GM23338 (cell line): ENCODE results near the gene LAPTM4A. TPM values are rescaled to one million over a fixed set of nuclear protein-coding genes. Genes with fewer than 3 reads are reported as not detected.

ENCODE experiments used
- ATAC-seq: fragments of 200-7000 bp; cut with Tn5 transposase; 3 replicates; pipeline ENCODE4 v1.9.1; 2020
- DNase-seq: peaks from one replicate; pipeline ENCODE4 v3.0.0-alpha.2; 2015; ENCODE audit warnings: low spot score
- H2AFZ ChIP-seq: fragments of 200-600 bp; sonication (generic); 2 replicates; pipeline ENCODE4 v1.8.0; 2016; ENCODE audit warnings: antibody characterized with exemption, mild to moderate bottlenecking, moderate library complexity
- H3F3A ChIP-seq: fragments of 200-600 bp; sonication (generic); replicated peaks from 2 replicates; pipeline ENCODE4 v1.8.0; 2017; ENCODE audit warnings: antibody characterized with exemption, mixed run types, low read depth
- H3K27ac ChIP-seq: fragments of 200-600 bp; sonication (generic); 2 replicates; pipeline ENCODE4 v1.6.1; 2016; ENCODE audit warnings: low read depth
- H3K27me3 ChIP-seq: fragments of 200-600 bp; sonication (generic); 2 replicates; pipeline ENCODE4 v1.8.0; 2016; ENCODE audit warnings: mild to moderate bottlenecking, mixed run types, moderate library complexity; ENCODE audit not compliant: insufficient read depth
- H3K36me3 ChIP-seq: fragments of 200-600 bp; sonication (generic); 2 replicates; pipeline ENCODE4 v1.8.0; 2016; ENCODE audit warnings: mild to moderate bottlenecking; ENCODE audit not compliant: insufficient read depth
- H3K4me1 ChIP-seq: fragments of 200-600 bp; sonication (generic); 2 replicates; pipeline ENCODE4 v1.8.0; 2016; ENCODE audit warnings: mild to moderate bottlenecking, moderate library complexity; ENCODE audit not compliant: insufficient read depth
- H3K4me2 ChIP-seq: fragments of 200-600 bp; sonication (generic); 2 replicates; pipeline ENCODE4 v1.7.1; 2017; ENCODE audit warnings: mixed run types
- H3K4me3 ChIP-seq: fragments of 200-600 bp; sonication (generic); 2 replicates; pipeline ENCODE4 v1.6.1; 2016; ENCODE audit warnings: mixed run types
- H3K79me2 ChIP-seq: fragments of 200-600 bp; sonication (generic); replicated peaks from 2 replicates; pipeline ENCODE4 v1.8.0; 2017; ENCODE audit warnings: mild to moderate bottlenecking; ENCODE audit not compliant: insufficient read depth
- H3K9me2 ChIP-seq: fragments of 200-600 bp; sonication (generic); 2 replicates; pipeline ENCODE4 v1.8.0; 2017; ENCODE audit not compliant: insufficient read depth
- H4K20me1 ChIP-seq: fragments of 200-600 bp; sonication (generic); replicated peaks from 2 replicates; pipeline ENCODE4 v1.8.0; 2017; ENCODE audit warnings: mild to moderate bottlenecking; ENCODE audit not compliant: insufficient read depth
- H3K27ac Mint-ChIP-seq: 2 replicates; pipeline ENCODE4 v1.8.0; 2020; ENCODE audit warnings: inconsistent platforms, mild to moderate bottlenecking, moderate library complexity, mixed read lengths
- H3K27me3 Mint-ChIP-seq: 3 replicates; pipeline ENCODE4 v1.8.0; 2022; ENCODE audit warnings: low read depth, mild to moderate bottlenecking, moderate library complexity, mixed read lengths, inconsistent platforms; ENCODE audit not compliant: insufficient read depth, poor library complexity
- H3K36me3 Mint-ChIP-seq: 3 replicates; pipeline ENCODE4 v1.8.0; 2021; ENCODE audit warnings: low read depth, mild to moderate bottlenecking, inconsistent platforms, moderate library complexity, mixed read lengths
- H3K4me1 Mint-ChIP-seq: 3 replicates; pipeline ENCODE4 v1.8.0; 2020; ENCODE audit warnings: mild to moderate bottlenecking, inconsistent platforms, mixed read lengths
- H3K4me3 Mint-ChIP-seq: 3 replicates; pipeline ENCODE4 v1.8.0; 2021; ENCODE audit warnings: moderate library complexity, mild to moderate bottlenecking, inconsistent platforms, mixed read lengths
- H3K9me3 Mint-ChIP-seq: 3 replicates; pipeline ENCODE4 v1.8.0; 2020; ENCODE audit warnings: moderate library complexity, mild to moderate bottlenecking, inconsistent platforms, mixed read lengths
- ETS1 ChIP-seq: IDR thresholded peaks from 2 replicates; pipeline ENCODE4 v1.6.1; 2016; ENCODE audit warnings: antibody characterized with exemption
- JUNB ChIP-seq: IDR thresholded peaks from one replicate; pipeline ENCODE4 v1.6.1; 2016; ENCODE audit warnings: antibody characterized with exemption; ENCODE audit not compliant: unreplicated experiment
- REST ChIP-seq: IDR thresholded peaks from one replicate; pipeline ENCODE4 v1.6.1; 2018; ENCODE audit warnings: antibody characterized with exemption; ENCODE audit not compliant: unreplicated experiment
- ZNF462 ChIP-seq: fragments of 250-450 bp; sonication (Bioruptor Pico); IDR thresholded peaks from 2 replicates; pipeline ENCODE4 v1.5.0; 2020; ENCODE audit warnings: mild to moderate bottlenecking, moderate library complexity
- polyA plus RNA-seq: library from polyadenylated mRNA; unstranded; fragments of >200 nt; fragmentation: Nextera tagmentation; extraction: Ambion mirVana; gene quantifications from 2 replicates; pipeline ENCODE4 v1.2.1, GENCODE V29; 2016
- total RNA-seq: library from RNA; depleted of rRNA; stranded (reverse); fragments of >200 nt; shearing (Covaris generic); gene quantifications from 2 replicates; pipeline ENCODE4 v1.2.3, GENCODE V29; 2014

LAPTM4A gene
- total and polyA plus RNA-seq, 2 experiments from 2014 or later: 123 to 214 TPM

DNA sequence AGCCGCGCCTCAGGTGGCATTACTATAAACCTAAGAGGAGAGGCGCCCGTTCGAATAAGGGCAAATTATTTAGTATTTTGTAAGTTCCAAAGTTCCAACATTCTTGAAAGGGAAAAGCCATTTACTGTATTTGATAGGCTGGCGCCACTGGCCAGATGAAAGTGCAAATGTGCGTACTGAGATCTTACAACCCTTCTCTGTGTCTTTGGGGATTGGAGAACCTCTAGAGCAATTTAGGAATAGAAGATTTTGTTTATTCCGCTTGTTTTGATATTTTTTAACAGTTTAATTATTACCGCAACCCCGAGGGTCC is 61.1 kb downstream of the LAPTM4A start:
- DNase-seq (no peak), ATAC-seq (no peak)
- peak overlapping the region; percentile 72 for H3K27ac ChIP-seq
- no peak for TF ChIP-seq ZNF462 (CRISPR knock-in tag)
- TF ChIP-seq ETS1: no peak
- TF ChIP-seq REST: no peak
- no peak for TF ChIP-seq JUNB
- H3K9me2 ChIP-seq: no peaks in the 10 kb centered on the region
- H3K79me2 ChIP-seq: peaks cover 39% of the 10 kb centered on the region
- peak overlapping the region; percentile 88 for H3K4me3 ChIP-seq
- Mint-ChIP-seq H3K27me3 (peaks cover 5% of the 10 kb centered on the region), H3K9me3 (no peaks in the 10 kb centered on the region), H3K36me3 (peaks cover 16% of the 10 kb centered on the region), H3K4me3 (peak overlapping the region; percentile 94), H3K27ac (peak overlapping the region; percentile 96), H3K4me1 (peaks cover 22% of the 10 kb centered on the region)
- H3F3A ChIP-seq: peaks cover 7% of the 10 kb centered on the region
- no peaks in the 10 kb centered on the region for H4K20me1 ChIP-seq
- peak overlapping the region; percentile 83 for H3K4me2 ChIP-seq
- H2AFZ ChIP-seq: peak overlapping the region; percentile 44; the same call in 1 of the 2 replicates
- peaks cover 18% of the 10 kb centered on the region for H3K4me1 ChIP-seq
- 0 out of 2 replicates have a peak, but pooled peaks cover 4% of the 10 kb centered on the region for H3K36me3 ChIP-seq
- H3K27me3 ChIP-seq: no peaks in the 10 kb centered on the region
